ENCODE data around the gene PYURF. TPM values are rescaled to one million over a fixed set of nuclear protein-coding genes. Genes with fewer than 3 reads are reported as not detected.
"Not testable (repeated sequence)": the region's sequence is repeated elsewhere in the genome, so short reads cannot be mapped to it uniquely, and the experiment has no call there.

PYURF gene, protein sequence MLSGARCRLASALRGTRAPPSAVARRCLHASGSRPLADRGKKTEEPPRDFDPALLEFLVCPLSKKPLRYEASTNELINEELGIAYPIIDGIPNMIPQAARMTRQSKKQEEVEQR
- polyA plus RNA-seq (ENCODE audit: insufficient read length in 10 of 10): 10 to 100 TPM; 63.9 to 79.5 (median 73.4) TPM
- long read RNA-seq, donor 1, transcript PYURF-201 (2 exons, 1,361 nt): major isoform, 34 of 34 reads
- long read RNA-seq, donor 1, partial matches to known transcripts: 0 of 34 reads
- long read RNA-seq, donor 1, other reads (novel, unspliced or antisense): 0 of 34 reads
- long read RNA-seq, donor 2, transcript PYURF-201 (2 exons, 1,361 nt): major isoform, 44 of 44 reads
- long read RNA-seq, donor 2, partial matches to known transcripts: 0 of 44 reads
- long read RNA-seq, donor 2, other reads (novel, unspliced or antisense): 0 of 44 reads
- long read RNA-seq, donor 3, partial matches to known transcripts: 0 of 1 reads
- long read RNA-seq, donor 3, other reads (novel, unspliced or antisense): 0 of 1 reads
- long read RNA-seq, donor 4, transcript PYURF-201 (2 exons, 1,361 nt): major isoform, 44 of 44 reads
- long read RNA-seq, donor 4, partial matches to known transcripts: 0 of 44 reads
- long read RNA-seq, donor 4, other reads (novel, unspliced or antisense): 0 of 44 reads
- long read RNA-seq, donor 5, transcript PYURF-201 (2 exons, 1,361 nt): major isoform, 59 of 59 reads
- long read RNA-seq, donor 5, partial matches to known transcripts: 0 of 59 reads
- long read RNA-seq, donor 5, other reads (novel, unspliced or antisense): 0 of 59 reads
- long read RNA-seq, donor 6, transcript PYURF-201 (2 exons, 1,361 nt): major isoform, 66 of 66 reads
- long read RNA-seq, donor 6, partial matches to known transcripts: 0 of 66 reads
- long read RNA-seq, donor 6, other reads (novel, unspliced or antisense): 0 of 66 reads
- long read RNA-seq, donor 7, transcript PYURF-201 (2 exons, 1,361 nt): major isoform, 34 of 34 reads
- long read RNA-seq, donor 7, partial matches to known transcripts: 0 of 34 reads
- long read RNA-seq, donor 7, other reads (novel, unspliced or antisense): 0 of 34 reads
- long read RNA-seq, donor 8, transcript PYURF-201 (2 exons, 1,361 nt): major isoform, 50 of 50 reads
- long read RNA-seq, donor 8, partial matches to known transcripts: 0 of 50 reads
- long read RNA-seq, donor 8, other reads (novel, unspliced or antisense): 0 of 50 reads
- long read RNA-seq, donor 9, transcript PYURF-201 (2 exons, 1,361 nt): major isoform, 6 of 6 reads
- long read RNA-seq, donor 9, partial matches to known transcripts: 0 of 6 reads
- long read RNA-seq, donor 9, other reads (novel, unspliced or antisense): 0 of 6 reads

DNA sequence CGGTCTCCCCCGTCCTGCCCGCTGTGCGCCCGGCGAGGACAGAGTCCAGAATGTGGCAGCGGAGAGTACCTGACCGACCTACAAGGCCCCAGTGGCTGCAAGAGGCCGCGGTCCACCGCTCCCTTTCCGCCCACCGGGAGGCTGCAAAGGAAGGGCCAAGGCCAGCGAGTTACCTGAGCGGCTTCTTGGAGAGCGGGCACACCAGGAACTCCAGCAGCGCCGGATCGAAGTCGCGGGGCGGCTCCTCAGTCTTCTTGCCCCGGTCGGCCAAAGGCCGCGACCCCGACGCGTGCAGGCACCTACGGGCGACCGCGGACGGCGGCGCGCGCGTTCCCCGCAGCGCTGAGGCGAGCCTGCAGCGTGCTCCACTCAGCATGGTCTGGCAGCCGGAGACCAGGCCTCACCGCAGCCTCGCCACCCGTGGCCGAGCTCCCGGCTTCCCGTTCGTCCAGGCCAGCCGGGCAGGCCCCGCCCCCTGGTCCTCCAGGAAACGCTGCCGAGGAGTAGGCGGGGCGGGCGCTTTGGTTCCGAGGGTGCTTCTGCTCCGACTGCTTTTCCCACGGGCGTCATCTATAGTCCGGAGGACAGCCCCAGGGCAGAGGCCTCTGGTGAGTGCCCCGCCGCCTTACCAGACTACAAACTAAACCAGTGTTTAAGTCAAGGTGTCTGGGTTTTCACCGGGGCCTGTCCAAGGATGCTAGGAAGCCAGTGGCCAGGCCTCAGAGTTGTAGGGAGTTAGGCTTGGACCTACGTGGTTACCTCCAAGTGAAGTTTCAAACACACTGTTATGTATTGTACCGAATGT lies at the start of gene PYURF:
Gene PYURF (minus strand): TSS at position 452 of the 805 bp plus-strand sequence. CDS start 76 bp downstream, at position 376.
- DNase-seq: peak; percentile 92 to 97 (median 93)

DNA sequence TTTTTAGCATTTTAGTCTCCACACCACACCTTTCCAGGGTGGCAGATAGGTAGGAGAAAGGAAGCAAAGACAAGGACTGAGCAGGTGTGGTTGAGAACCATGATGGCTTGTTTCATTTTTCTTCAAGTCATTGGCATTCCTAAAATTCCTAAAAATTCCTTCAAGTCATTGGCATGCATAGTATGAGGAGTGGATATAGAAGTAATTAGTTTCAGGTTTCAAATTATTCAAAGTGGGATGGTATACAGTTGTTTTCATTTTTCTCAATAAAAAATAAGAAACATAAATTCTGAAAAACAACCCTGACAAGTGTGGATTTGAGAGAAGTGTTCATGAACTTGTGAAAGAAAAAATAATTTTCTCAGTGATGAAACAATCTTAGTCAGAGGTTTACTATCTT lies 46.4 kb upstream of the PYURF start:
- DNase-seq: no peak

DNA sequence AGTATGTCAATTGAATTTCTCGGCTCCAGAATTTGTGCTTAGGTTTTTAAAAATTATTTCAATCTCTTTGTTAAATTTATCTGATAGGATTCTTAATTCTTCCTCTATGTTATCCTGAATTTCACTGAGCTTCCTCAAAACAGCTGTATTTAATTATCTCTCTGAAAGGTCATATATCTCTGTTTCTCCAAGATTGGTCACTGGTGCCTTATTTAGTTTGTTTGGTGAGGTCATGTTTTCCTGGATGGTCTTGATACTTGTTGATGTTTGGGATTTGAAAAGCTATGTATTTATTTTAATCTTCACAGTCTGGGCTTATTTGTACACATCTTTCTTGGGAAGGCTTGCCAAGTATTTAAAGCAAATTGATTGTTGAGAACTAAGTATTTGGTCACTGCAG lies 44.0 kb upstream of the PYURF start:
- no peak for DNase-seq

DNA sequence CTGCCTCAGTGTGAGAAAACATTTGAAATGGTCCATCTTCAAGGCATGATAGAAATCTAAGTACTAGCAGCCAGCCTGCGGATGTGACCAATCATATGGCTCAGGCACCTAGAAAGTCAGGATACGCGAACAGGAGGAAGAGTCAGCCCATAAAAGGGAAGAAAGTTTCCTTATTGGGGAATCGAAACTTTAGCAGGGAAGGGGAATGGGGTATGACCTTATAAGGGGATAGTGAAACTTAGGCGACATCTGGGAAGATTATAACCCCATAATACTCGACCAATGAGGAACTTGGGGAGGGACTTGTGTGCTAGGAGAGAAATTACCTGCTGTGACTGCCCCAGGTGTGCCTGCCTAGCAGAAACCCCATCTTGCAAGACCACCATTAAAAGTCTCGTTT lies 26.2 kb upstream of the PYURF start:
- no peak for DNase-seq

DNA sequence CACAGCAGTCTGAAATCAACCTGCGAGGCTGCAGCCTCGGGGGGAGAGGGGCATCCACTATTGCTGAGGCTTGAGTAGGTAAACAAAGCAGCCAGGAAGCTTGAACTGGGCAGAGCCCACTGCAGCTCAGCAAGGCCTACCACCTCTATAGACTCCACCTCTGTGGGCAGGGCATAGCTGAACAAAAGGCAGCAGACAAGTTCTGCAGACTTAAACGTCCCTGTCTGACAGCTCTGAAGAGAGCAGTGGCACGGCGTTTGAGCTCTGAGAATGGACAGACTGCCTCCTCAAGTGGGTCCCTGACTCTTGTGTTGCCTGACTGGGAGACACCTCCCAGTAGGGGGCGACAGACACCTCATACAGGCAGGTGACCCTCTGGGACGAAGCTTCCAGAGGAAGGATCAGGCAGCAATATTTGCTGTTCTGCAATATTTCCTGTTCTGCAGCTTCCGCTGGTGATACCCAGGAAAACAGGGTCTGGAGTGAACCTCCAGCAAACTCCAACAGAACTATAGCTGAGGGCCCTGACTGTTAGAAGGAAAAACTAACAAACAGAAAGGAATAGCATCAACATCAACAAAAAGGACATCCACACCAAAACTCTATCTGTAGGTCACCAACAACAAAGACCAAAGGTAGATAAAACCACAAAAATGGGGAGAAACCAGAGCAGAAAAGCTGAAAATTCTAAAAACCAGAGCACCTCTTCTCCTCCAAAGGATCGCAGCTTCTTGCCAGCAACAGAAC lies 15.9 kb upstream of the PYURF start:
- DNase-seq: not testable (repeated sequence)

DNA sequence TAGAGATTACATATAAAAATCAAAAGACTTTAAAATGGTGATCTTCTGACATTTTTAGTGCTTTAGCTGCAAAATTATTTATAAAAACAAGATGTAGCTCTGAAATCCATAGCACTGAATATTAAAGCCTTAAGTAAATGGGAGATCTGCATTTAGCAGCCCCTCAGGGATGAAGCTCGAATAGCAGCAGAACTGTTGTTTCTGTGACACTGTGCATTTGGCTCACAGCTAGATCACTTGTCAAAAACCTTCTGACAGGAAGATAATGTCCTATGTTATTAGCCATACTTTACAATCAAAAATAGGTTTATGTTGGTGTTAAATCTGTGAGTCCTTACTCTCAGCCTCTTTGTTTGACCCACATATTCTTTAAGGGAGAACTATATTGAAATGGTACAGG lies 14.1 kb upstream of the PYURF start:
- DNase-seq: no peak

DNA sequence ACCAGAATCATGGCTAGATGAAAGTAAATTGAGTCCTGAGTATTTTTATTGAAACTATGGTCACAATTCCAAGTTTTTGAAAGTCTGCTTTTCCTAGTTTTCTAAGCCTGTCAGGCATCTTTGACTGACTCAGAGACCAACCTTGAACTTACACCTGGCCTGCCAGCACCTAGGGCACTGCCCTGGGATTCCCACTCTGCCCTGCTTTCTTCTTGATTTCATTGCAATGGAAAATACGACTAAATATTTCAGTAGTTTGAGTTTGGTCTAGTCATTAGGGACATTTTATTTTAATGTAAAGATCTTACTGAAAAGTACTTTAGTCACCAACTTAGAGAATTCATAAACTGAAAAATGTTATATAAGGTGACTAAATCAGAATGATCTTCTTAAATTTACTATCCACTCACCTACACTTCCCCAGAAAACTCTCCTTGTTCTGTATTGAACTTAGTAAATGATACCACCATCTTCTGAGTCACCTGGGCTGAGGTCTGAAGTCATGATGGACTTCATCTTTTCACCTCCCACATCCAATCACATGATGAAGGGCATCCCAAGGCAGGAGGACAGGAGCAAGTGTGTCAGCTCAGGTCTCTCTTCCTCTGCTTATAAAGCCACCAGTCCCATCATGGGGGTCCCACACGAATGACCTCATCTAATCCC lies 11.6 kb upstream of the PYURF start:
- DNase-seq: no peak

DNA sequence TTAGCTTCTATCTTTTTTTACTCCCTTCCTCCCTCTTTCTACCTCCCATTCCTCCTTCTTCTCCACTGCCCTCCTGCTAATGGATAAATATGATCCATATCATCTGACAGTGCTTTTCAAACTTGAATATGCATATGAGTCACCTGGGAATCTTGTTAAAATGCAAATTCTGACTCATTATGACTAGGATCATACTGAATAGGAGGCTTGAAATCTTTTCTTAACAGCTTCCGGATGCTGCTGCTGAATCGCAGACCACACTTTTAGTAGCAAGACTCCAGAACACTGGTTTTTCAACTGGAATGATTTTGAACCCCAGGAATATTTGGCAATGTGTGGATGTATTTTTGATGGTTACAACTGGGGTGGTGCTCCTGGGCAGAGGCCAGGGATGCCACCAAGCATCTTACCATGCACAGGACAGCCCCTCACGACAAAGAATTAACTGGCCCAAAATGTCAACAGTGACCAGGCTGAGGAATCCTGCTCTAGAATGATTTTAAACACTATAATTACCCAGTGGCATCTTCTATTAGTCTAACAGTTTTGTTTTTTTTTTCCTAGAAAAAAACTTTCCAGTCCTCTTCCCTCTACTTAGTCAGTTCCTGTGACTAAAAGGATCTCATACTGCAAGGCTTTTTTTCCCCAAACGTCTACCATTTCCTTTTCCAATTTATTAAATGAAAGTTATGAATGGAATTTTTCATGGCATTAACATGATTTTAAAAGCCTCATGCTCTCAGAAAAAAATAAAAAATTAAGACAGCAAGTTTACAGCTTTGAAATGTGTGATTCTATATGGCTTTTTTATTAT lies 10.6 kb upstream of the PYURF start:
- peak in 1 of 3 donors; percentile 83 for DNase-seq

DNA sequence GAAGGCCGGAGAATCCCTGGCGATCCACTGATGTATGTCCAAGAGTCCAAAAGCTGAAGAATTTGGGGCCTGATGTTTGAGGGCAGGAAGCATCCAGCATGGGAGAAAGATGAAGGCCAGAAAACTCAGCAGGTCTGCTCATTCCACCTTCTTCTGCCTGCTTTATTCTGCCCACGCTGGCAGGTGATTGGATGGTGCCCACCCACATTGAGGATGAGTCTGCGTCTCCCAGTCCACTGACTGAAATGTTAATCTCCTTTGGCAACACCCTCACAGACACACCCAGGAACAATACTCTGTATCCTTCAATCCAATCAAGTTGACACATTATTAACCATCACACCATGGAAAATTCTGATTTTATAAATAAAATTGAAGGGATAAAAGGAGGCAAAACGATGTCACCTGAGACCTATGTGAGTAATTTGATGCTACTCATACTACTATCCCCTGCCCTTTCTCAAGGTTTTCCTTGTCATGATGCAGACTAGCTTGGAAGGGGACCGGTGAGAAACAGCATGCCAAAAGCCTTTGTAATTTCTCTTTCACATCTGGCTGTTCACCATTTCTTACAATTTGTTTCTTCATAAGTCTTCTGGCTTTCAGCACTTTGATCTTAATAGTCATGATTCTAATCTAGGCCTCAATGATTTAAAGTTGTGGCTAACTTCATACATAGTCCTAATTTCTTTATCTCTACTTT lies 9.7 kb upstream of the PYURF start:
- no peak for DNase-seq

DNA sequence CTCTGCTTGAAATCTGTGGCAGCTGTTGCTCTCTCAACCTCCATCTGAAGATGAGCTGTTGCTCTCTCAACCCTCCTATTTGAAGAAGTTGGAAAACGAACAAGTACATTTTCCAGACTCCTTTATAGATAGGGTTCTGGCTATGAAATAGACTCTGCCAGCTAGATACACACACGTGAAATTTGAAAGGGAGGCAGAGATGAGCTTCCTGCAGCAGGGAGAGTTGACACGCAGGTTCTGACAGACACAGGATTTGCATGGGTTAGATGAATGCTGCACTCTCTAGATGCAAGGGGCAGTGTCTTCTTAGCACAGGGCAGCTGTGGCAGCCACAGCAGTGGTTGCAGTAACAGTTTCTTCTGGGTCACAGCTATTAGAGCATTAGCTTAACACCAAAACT lies 8.0 kb upstream of the PYURF start:
- no peak for DNase-seq

DNA sequence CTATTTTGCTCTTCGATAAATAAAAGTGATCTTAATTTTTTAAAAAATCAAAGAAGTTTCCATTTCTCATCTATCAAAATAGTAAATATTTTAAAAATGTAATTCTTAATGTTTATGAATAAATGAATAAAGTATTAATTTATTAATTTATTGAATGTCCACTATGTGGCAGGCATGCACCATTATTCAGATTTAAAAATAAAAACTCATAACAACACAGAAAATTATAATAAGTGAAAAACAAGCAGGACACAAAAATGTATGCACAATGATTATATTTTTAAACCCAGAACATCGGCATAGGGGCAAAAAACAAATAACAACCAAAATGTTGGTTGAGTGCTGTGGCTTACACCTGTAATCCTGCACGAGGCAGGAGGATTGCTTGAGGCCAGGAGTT lies 5.3 kb upstream of the PYURF start:
- no peak for DNase-seq

DNA sequence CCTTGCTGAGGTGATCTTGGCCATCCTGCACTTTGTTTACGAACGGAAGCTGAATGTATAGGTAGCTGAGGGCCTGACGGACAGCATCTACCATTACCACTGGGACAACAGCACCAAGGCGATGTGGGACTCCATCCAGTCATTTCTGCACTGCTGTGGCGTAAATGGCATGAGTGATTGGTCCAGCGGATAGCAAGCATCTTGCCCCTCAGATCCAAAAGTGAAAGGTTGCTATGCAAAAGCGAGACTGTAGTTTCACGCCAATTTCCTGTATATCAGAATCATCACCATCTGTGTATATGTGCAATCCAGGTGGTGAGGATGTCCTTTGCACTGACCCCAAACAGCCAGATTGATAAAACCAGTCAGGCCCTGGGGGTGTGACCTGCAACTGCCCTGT lies 4.2 kb upstream of the PYURF start:
- no peak for DNase-seq

DNA sequence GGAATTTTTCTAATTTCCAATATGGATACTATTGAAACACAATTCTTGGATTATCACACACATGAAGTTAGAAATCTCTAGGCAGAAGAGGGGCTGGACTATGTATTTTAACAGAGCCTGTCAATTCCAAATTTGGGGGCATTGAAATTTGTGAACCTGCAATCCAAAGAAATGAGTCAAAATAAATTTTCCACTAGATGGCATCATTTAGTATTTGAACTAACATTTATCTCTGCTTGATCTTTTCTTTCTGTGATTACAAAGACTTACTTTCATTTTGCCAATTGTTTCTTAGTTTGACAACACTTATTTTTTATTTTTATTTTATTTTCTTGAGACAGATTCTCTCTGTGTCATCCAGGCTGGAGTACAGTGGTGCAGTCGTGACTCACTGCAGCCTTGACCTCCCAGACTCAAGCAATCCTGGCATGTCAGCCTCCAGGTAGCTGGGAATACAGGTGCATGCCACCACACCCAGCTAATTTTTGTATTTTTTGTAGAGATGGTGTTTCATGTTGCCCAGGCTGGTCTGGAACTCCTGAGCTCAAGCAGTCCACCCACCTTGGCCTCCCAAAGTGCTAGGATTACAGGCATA lies 2.7 kb upstream of the PYURF start:
- DNase-seq: no peak

DNA sequence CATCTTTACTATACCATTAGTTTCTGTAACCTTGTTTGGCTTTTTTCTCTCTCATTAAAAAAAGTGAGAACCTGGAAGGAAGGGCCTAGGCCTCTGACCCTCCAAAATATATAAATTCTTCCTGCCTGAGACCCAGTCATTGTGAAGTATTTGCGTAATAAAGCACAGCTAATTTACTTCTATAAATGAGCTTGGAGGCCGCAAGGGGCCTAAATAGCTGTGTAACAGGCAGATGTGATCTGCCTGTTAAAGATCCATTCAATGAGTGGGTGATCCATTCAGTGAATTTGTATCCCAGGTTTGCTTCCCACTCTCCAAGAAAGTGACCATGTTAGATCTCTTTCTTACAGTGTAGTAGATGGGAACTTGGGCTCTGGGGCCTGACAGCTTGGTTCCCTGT lies 595 bp upstream of the PYURF start:
- DNase-seq: no peak

DNA sequence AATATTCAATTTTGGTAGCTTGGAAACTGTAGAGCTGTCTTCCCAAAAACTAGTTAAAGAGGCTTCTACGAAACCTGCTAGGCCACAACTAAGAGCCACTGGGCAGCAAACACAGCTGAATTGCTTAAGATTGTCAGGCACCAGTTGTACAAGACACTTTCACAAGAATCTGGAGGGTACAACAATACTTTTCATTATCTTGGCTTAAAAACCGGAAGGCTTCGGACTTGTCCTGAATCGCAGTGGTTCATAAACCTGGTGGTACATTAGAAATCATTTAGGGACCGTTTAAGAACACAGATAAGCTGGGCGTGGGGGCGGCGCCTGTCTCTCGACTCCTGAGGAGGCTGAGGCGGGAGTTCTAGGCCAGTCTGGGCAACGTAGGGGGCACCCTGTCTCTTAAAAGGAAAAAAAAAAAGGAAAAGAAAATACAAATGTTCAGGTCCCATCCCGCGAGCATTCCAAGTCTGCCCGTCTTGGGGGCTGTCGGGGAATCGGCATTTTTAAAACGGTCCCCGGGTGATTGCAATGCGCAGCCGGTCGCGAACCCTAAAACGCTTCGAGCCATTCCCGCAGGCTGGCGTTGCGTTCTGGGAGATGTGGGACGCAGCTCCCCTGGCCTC lies 763 bp downstream of the PYURF start:
- DNase-seq: peak in 2 of 3 donors; percentile 33 to 77

DNA sequence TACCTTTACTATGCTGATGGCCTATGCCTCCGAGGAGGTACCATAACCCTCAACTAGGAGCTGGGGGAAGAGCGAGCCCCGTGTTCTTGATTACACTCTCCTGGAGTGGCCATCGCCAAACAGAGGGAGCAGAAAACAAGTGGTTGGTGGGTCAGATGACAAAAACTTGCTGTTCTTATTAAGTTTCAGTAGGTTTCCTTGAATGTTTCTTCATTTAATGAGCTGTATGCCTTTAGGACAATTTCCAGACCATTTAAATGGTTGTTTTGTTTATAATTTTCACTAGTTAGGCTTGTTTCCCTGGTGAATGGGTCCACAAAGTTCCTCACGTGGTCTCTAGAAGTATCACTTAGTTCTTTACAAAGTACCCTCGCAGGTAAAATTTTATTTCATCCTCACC lies 4.7 kb downstream of the PYURF start:
- DNase-seq: no peak

DNA sequence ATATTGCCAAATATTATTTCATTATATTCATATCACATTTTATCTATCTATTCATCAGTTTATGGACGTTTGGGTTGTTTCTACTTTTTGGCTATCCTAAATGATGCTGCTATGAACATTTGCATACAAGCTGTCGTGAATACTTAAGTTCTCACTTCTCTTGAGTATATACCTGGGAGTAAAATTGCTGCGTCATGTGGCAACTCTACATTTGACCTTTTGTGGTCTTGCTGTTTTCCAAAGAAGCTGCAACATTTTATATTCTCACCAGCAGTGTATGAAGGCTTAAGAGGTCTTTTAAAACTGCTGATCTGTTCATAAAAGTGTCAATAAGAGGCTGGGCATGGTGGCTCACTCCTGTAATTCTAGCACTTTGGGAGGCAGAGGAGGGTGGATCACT lies 5.8 kb downstream of the PYURF start:
- no peak for DNase-seq

All from muscle of back (tissue), 13 donors.